Heart right ventricle (tissue), 16 donors: Measurements from ENCODE around the gene TMEM38B. TPM values are rescaled to one million over a fixed set of nuclear protein-coding genes. Genes with fewer than 3 reads are reported as not detected.

Experiments used
- ATAC-seq, 8 donors: fragments of 200-7000 bp; cut with Tn5 transposase; one replicate each; pipeline ENCODE4 v1.9.1; 2020; ENCODE audit warnings: mild to moderate bottlenecking in 8 of 8, moderate library complexity in 8 of 8, moderate number of reproducible peaks in 1 of 8
- DNase-seq, 2 donors: peaks; one replicate each; pipeline ENCODE4 v3.0.0-alpha.2; 2020
- H3K27ac ChIP-seq, 10 donors: fragments of 200-600 bp; sonication (generic) in 2 of 10; one replicate each; pipeline versions ENCODE4 v1.5.0 to v1.8.0; 2020 to 2022; ENCODE audit warnings: mild to moderate bottlenecking in 3 of 10
- H3K27me3 ChIP-seq, 7 donors: fragments of 200-600 bp; one replicate each; pipeline ENCODE4 v1.8.0; 2021 to 2022; ENCODE audit warnings: mild to moderate bottlenecking in 2 of 7
- H3K36me3 ChIP-seq, 9 donors: fragments of 200-600 bp; sonication (generic) in 1 of 9; one replicate each; pipeline versions ENCODE4 v1.5.0 to v1.8.0; 2020 to 2022; ENCODE audit warnings: mild to moderate bottlenecking in 2 of 9
- H3K4me1 ChIP-seq, 9 donors: fragments of 200-600 bp; sonication (generic) in 1 of 9; one replicate each; pipeline versions ENCODE4 v1.5.0 to v1.8.0; 2020 to 2022; ENCODE audit warnings: mild to moderate bottlenecking in 4 of 9
- H3K4me3 ChIP-seq, 10 donors: fragments of 200-600 bp; sonication (generic) in 2 of 10; one replicate each; pipeline versions ENCODE4 v1.5.0 to v1.8.0; 2020 to 2022; ENCODE audit warnings: mild to moderate bottlenecking in 7 of 10, moderate library complexity in 2 of 10
- H3K9me3 ChIP-seq, 11 donors: fragments of 200-600 bp in 10 of 11; sonication (generic) in 2 of 11; one replicate each; pipeline versions ENCODE4 v1.5.0 to v1.8.0; 2013 to 2022; ENCODE audit warnings: mild to moderate bottlenecking in 2 of 11, control low read depth in 1 of 11, moderate library complexity in 1 of 11
- CTCF ChIP-seq, 9 donors: fragments of 200-600 bp; sonication (generic) in 2 of 9; IDR thresholded peaks; one replicate each; pipeline versions ENCODE4 v1.5.0 to v1.8.0; 2021 to 2022; ENCODE audit warnings: antibody characterized with exemption in 9 of 9, mild to moderate bottlenecking in 5 of 9, moderate library complexity in 1 of 9
- WGBS, 2 donors: extraction: QIAGEN DNeasy Blood & Tissue Kit; methylation state at CpG; one replicate each; pipeline ENCODE4 v1.1.7; 2013; ENCODE audit warnings: inconsistent platforms in 1 of 2; 5-methylcytosine and 5-hydroxymethylcytosine counted together
- intact Hi-C, 10 donors: fragments of 100-400 bp; cut with DNase I; formaldehyde crosslinking; loops; one replicate each; pipeline versions ENCODE4 v1.11.1 to v1.14.2; 2022
- long read RNA-seq, 3 donors: library from polyadenylated mRNA; unstranded; transcript quantifications; one replicate each; pipeline ENCODE4 v2.0.0, GENCODE V29; 2020 to 2021
- polyA plus RNA-seq, 2 donors: library from polyadenylated mRNA; stranded (reverse); fragments of 200-250 nt; gene quantifications; one replicate each; pipeline ENCODE4 v1.2.3, GENCODE V29; 2013
- total RNA-seq, 10 donors: library from RNA; stranded (reverse); fragmentation: NEBNext Ultra II Directional in 3 of 10; extraction: Animal tissue kit (Norgen Biotek cat#: 25700) in 3 of 10; gene quantifications; one replicate each; pipeline versions ENCODE4 v1.2.1 to v1.2.4, GENCODE V29; 2021 to 2023
- donor health status: Arrhythmogenic right ventricular cardiomyopathy.
- donor health status: ischemic (EF 13 %, LVEDD 7.1; RV severe dilation, severe dysfunction).
- donor health status: healthy with polysubstance abuse.
- donor health status: DM: no; HTN: yes; CAD: no.
- donor health status: DM: no; HTN: no; CAD: no.
- donor health status: ischemic (EF 25% LVEDD 6.9; RV normal size, moderate dysfunction).
- donor health status: ischemic (EF 25% LVEDD 5.7; RV mildly dilated, moderate dysfunction).
- donor health status: healthy.
- donor health status: DM: yes; HTN: yes; CAD: no.
- donor health status: Ischemic cardiomyopathy.
- donor health status: ischemic (EF 35%, LVEDD 5.7; RV mildly dilated, moderate dysfunction).
- donor health status: nonischemic (EF 11% LVEDD 7.7; RV severe dilation, severe dysfunction).
- donor health status: DM: yes; HTN: yes; CAD: no.
- donor health status: PGD.
- donor health status: ischemic (EF 29% LVEDD 5.4; RV normal size, mild dysfunction).
- donor health status: nonischemic (EF 23%, LVEDD 6.1; RV moderate dilation, normal function).

Gene TMEM38B, protein sequence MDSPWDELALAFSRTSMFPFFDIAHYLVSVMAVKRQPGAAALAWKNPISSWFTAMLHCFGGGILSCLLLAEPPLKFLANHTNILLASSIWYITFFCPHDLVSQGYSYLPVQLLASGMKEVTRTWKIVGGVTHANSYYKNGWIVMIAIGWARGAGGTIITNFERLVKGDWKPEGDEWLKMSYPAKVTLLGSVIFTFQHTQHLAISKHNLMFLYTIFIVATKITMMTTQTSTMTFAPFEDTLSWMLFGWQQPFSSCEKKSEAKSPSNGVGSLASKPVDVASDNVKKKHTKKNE
- 10 to 100 TPM; 49.1 to 68.4 (median 55.2) TPM for total RNA-seq
- polyA plus RNA-seq = 10 to 100 TPM; 13.5 to 17.0 TPM
- long read RNA-seq, donor 1, transcript TMEM38B-202 (6 exons, 3,525 nt) = major isoform, 92 of 122 reads
- long read RNA-seq, donor 1, partial matches to known transcripts = 7 of 122 reads
- long read RNA-seq, donor 1, other reads (novel, unspliced or antisense) = 23 of 122 reads
- long read RNA-seq, donor 2, transcript TMEM38B-202 (6 exons, 3,525 nt) = major isoform, 114 of 171 reads
- long read RNA-seq, donor 2, partial matches to known transcripts = 17 of 171 reads
- long read RNA-seq, donor 2, other reads (novel, unspliced or antisense) = 40 of 171 reads
- long read RNA-seq, donor 3, transcript TMEM38B-202 (6 exons, 3,525 nt) = major isoform, 169 of 232 reads
- long read RNA-seq, donor 3, partial matches to known transcripts = 22 of 232 reads
- long read RNA-seq, donor 3, other reads (novel, unspliced or antisense) = 41 of 232 reads

DNA sequence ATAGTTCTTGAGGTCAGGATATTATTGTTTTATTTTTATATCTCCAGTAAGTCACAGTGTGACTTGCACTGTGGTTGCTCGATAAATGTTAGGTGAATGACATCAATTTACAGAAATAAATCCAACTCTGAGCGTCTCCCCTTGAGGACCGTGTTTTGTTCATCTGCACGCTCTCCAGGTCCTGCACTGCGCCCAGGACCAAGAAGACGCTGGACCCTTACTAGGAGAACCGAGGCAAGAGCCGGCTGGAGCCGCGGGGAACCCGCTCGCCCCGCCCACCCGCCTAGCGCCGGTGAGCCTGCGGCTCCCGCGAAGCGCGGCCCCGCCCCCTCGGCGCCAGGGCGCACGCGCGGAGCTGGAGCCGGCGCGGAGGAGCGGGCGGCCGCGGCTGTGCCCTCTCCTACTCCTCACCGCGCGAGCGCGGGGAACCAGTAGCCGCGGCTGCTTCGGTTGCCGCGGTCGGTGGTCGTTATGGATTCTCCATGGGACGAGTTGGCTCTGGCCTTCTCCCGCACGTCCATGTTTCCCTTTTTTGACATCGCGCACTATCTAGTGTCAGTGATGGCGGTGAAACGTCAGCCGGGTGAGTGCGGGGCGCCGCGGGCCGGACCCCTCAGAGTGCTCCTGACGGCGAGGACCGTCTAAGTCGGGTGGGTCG lies at the start of gene TMEM38B:
Gene TMEM38B, plus strand, starts transcription at position 352 of the 658 bp plus-strand sequence. Its CDS starts 120 bp downstream, at position 472.
- peaks cover 0 to 46% (median 23%) of the 10 kb centered on the region in 9 donors for H3K4me1 ChIP-seq
- 0% methylated on average over 46 to 65 of the region's 65 CpGs for WGBS, 2 donors
- H3K9me3 ChIP-seq = no peaks in the 10 kb centered on the region
- H3K36me3 ChIP-seq = no peaks in the 10 kb centered on the region
- intact Hi-C loops = loop anchor here in 2 of 10 donors (5.0 to 10.0 kb wide), 2 partner anchors 250 to 1202 kb away; partner anchors contain the start of gene FSD1L (in 1 of the 2)
- DNase-seq (peak; percentile 75 to 84), ATAC-seq (peak; percentile 95 to 99 (median 98))
- peak within 1 kb of the TSS; percentile 37 to 88 (median 80) for H3K27ac ChIP-seq
- H3K27me3 ChIP-seq = peaks cover 0 to 37% (median 25%) of the 10 kb centered on the region in 7 donors
- no peak for TF ChIP-seq CTCF (IDR thresholded peaks at IDR 0.05)
- H3K4me3 ChIP-seq = peak within 1 kb of the TSS; percentile 66 to 97 (median 82)

DNA sequence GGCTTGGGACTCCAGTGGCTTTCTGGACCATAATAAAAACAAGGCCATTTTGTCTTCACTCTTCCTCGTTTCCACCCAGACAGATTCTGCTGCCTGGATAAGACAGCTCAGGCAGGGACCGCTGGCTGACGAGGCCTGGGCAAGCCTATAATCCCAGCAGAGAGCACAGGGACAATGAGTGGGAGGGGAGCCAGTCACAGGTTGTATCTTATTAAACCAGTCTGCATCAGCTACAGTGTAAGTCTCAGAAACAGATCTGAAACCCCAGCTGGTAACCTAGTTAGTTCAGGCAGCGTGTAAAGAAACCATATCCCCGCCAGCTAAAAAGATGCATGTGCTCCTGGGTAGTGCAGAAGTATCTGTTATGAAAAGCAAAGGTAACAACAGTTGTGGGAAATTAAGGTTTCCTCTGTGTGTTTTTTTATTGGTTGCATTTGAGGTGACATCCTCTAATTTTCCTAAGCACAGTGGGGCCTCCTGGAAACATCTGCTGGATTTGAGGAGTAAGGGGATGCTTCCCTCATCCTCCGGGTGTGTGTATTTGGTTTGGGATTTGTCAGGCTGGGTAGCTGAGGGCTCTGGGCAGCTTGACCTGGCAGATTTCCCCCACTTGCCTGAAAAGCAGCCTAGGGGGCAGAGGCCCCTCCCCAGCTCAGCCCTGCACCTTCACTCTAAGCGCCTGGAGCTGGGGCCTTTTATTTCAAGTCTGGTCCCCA lies 47.3 kb upstream of the TMEM38B start:
- Histone ChIP-seq H3K27me3 (no peaks in the 10 kb centered on the region), H3K27ac (no peak overlapping the region), H3K4me3 (no peak overlapping the region), H3K9me3 (peaks cover 0 to 11% (median under 1%) of the 10 kb centered on the region in 11 donors), H3K4me1 (no peaks in the 10 kb centered on the region), H3K36me3 (peaks cover 0 to 8% (median 0%) of the 10 kb centered on the region in 9 donors)
- no peak for TF ChIP-seq CTCF (IDR thresholded peaks at IDR 0.05)
- intact Hi-C loops = no loop called here
- DNase-seq = no peak
- WGBS, 2 donors = 86 to 91% methylated on average over 7 of the region's 7 CpGs
- no peak for ATAC-seq

DNA sequence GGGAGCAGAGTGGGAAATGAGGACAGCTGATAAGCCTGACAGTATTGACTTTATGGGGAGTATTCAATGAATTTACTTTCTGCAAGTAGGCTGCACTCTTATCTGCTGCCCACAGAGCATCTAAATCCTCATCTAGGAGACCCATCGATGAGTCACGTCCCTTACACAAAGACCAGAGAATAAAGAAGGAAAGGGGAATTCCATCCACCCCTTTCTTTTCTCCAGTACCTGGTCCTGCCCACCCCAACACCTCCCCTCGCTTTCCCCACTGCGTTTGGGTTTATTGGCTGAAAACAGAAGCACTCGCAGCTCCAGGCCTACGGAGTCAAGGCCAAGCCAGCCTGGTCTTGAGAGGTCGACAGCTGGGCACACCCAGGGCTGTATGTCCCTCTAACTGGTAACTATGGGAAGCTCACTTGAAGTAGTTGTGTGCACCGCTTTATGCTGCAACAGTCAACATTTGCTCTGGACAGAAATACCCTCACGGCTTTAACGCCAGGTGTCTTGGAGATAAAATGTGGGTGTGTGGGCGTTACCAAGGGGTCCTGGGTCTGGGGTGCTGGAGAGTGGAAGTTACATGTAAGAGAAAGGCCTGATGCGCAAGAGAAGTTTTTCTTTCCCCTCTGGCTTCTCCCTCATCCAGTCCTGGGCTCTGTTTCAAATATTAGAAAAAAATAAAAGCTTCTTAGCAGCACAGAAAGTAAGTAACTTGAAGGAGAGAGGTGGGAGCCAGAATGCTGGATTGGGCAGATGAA lies 46.6 kb upstream of the TMEM38B start:
- Histone ChIP-seq H3K4me3 (no peak overlapping the region), H3K27ac (no peak overlapping the region), H3K36me3 (peaks cover 0 to 2% (median 0%) of the 10 kb centered on the region in 9 donors), H3K4me1 (no peaks in the 10 kb centered on the region), H3K9me3 (peaks cover 0 to 4% (median 0%) of the 10 kb centered on the region in 11 donors), H3K27me3 (no peaks in the 10 kb centered on the region)
- DNase-seq (no peak), ATAC-seq (no peak)
- no peak for TF ChIP-seq CTCF (IDR thresholded peaks at IDR 0.05)
- WGBS, 2 donors = 78 to 83% methylated on average over 12 of the region's 12 CpGs
- intact Hi-C loops = no loop called here
